ENCODE data around the gene FKBP6.

DNA sequence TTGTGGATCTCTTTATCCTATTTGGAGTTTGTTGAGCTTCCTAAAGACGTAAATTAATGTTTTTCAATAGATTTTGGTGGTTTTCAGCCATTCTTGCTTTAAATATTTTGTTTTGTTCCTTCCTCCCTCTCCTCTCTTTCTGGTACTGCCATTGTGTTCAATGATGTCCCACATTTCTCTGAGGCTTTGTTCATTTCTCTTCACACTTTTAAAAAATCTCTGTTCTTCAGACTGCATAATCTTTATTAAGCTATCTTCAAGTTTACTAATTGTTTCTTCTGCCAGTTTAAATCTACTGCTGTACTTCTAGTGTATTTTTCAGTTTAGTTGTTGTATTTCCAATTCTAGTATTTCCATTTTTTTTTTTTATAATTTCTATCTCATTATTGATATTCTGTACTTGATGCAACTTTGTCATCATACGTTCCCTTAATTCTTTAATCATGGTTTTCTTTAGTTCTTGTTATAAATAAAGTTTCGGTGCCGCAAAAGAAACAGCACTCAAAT lies 60.0 kb downstream of the FKBP6 start:
- TF ChIP-seq ESRRA (CRISPR knock-in tag; IDR thresholded peaks at IDR 0.05; ENCODE audit: low read depth) (no peak), PHF21A (CRISPR knock-in tag; IDR thresholded peaks at IDR 0.05) (no peak), MXD3 (CRISPR knock-in tag; IDR thresholded peaks at IDR 0.05) (no peak), ZNF282 (IDR thresholded peaks at IDR 0.05; ENCODE audit: partially characterized antibody) (no peak), HDAC2 (CRISPR knock-in tag; IDR thresholded peaks at IDR 0.05) (no peak), SKI (IDR thresholded peaks at IDR 0.05; ENCODE audit: partially characterized antibody) (no peak), DNMT1 (CRISPR knock-in tag; IDR thresholded peaks at IDR 0.05) (no peak), MBD4 (IDR thresholded peaks at IDR 0.05; ENCODE audit: borderline replicate concordance, low read length) (no peak), ZFAT (CRISPR knock-in tag; conservative IDR thresholded peaks at IDR 0.05) (no peak), FOXA3 (CRISPR knock-in tag; IDR thresholded peaks at IDR 0.05) (no peak), FIP1L1 (IDR thresholded peaks at IDR 0.05; ENCODE audit: borderline replicate concordance, insufficient read depth, low read depth, low read length) (no peak)

All from HepG2 (cell line).